GM12878 (cell line): ENCODE results near the gene VPS45. TPM values are rescaled to one million over a fixed set of nuclear protein-coding genes. Genes with fewer than 3 reads are reported as not detected.

Experiments used
- ATAC-seq: fragments of 200-7000 bp; cut with Tn5 transposase; 3 replicates; pipeline ENCODE4 v1.9.1; 2020; ENCODE audit warnings: mild to moderate bottlenecking, moderate library complexity
- BruUV-seq: library from RNA; stranded (reverse); fragments of 400-500 nt; replicated peaks from 2 replicates; lab custom pipeline; 2021; lab: Mats Ljungman, UMichigan
- CTCF ChIA-PET: fragments of 300-600 bp; sonication (Branson Sonifier 250); formaldehyde crosslinking; extraction: SDS; loops from one replicate; lab custom pipeline; 2021; ENCODE audit warnings: inconsistent platforms; lab: Yijun Ruan, JAX
- POLR2A ChIA-PET: fragments of 350-600 bp; formaldehyde crosslinking; extraction: SDS; loops from one replicate; lab custom pipeline; 2021; ENCODE audit warnings: inconsistent platforms; lab: Charles Lee
- RAD21 ChIA-PET: fragments of 300-600 bp; sonication (Branson Sonifier 250); formaldehyde crosslinking; loops from one replicate; lab custom pipeline; 2023; ENCODE audit warnings: antibody characterized with exemption; ENCODE audit not compliant: unreplicated experiment; lab: Charles Lee
- SMC1A ChIA-PET: fragments of 300-600 bp; sonication (Branson Sonifier 250); formaldehyde crosslinking; loops from one replicate; lab custom pipeline; 2023; ENCODE audit not compliant: unreplicated experiment, uncharacterized antibody; lab: Charles Lee
- DNase-seq: peaks from one replicate; pipeline ENCODE4 v3.0.0-alpha.2; 2011; ENCODE audit warnings: low read depth, low spot score
- FAIRE-seq: peaks from 3 replicates; lab custom pipeline; 2011; peaks lifted over from hg19 to GRCh38; lab: Jason Lieb, UNC
- H2AFZ ChIP-seq: 2 replicates; pipeline ENCODE4 v1.6.0; 2011; ENCODE audit warnings: low read depth, low read length, control low read depth; ENCODE audit not compliant: control insufficient read depth
- H3K27ac ChIP-seq: 2 replicates; pipeline ENCODE4 v1.5.1; 2011; ENCODE audit warnings: control low read depth; ENCODE audit not compliant: control insufficient read depth, insufficient read depth
- H3K27me3 ChIP-seq, 2 experiments: replicated peaks in 1 of 2; 2 replicates each; pipeline versions ENCODE4 v1.6.0 to v1.6.1; 2011; ENCODE audit warnings: low read length in 1 of 2; ENCODE audit not compliant: control insufficient read depth in 2 of 2, insufficient read depth in 2 of 2
- H3K36me3 ChIP-seq, 2 experiments: 2 replicates each; pipeline ENCODE4 v1.5.1; 2011; ENCODE audit warnings: low read length in 1 of 2; ENCODE audit not compliant: control insufficient read depth in 2 of 2, insufficient read depth in 2 of 2
- H3K4me1 ChIP-seq: 2 replicates; pipeline ENCODE4 v1.6.1; 2011; ENCODE audit warnings: mild to moderate bottlenecking, low read length, moderate library complexity, mixed read lengths; ENCODE audit not compliant: control insufficient read depth, insufficient read depth
- H3K4me2 ChIP-seq: 2 replicates; pipeline ENCODE4 v1.6.0; 2011; ENCODE audit warnings: control low read depth; ENCODE audit not compliant: control insufficient read depth, insufficient read depth
- H3K4me3 ChIP-seq: fragments of 200-600 bp; sonication (generic); 2 replicates; pipeline ENCODE4 v1.5.1; 2016
- H3K79me2 ChIP-seq: 2 replicates; pipeline ENCODE4 v1.6.0; 2011; ENCODE audit warnings: low read length; ENCODE audit not compliant: control insufficient read depth, insufficient read depth
- H3K9ac ChIP-seq: 2 replicates; pipeline ENCODE4 v1.8.0; 2011; ENCODE audit warnings: low read length, control low read depth, mixed read lengths; ENCODE audit not compliant: control insufficient read depth, insufficient read depth
- H3K9me3 ChIP-seq: replicated peaks from 3 replicates; pipeline ENCODE4 v1.5.1; 2011; ENCODE audit warnings: mild to moderate bottlenecking, low read length; ENCODE audit not compliant: control insufficient read depth, insufficient read depth
- H4K20me1 ChIP-seq: 2 replicates; pipeline ENCODE4 v1.6.0; 2011; ENCODE audit not compliant: control insufficient read depth, insufficient read depth
- MTA3 ChIP-seq: IDR thresholded peaks from 2 replicates; pipeline ENCODE4 v1.6.1; 2012; ENCODE audit warnings: low read length, inconsistent platforms, borderline replicate concordance
- SPI1 ChIP-seq: IDR thresholded peaks from 2 replicates; pipeline ENCODE4 v1.6.1; 2011; ENCODE audit warnings: low read depth, mild to moderate bottlenecking, low read length, moderate library complexity, borderline replicate concordance; ENCODE audit not compliant: insufficient read depth
- WGBS: methylation state at CpG from one replicate; pipeline ENCODE4 v1.1.6; 2016; ENCODE audit warnings: low lambda C conversion rate; ENCODE audit not compliant: insufficient replicate concordance, insufficient coverage; ENCODE audit errors: missing lambda C conversion rate; 5-methylcytosine and 5-hydroxymethylcytosine counted together
- in situ Hi-C: fragments of 300-500 bp; cut with MboI; formaldehyde crosslinking; loops from 9 replicates; pipeline ENCODE4 v1.14.3; 2018; ENCODE audit warnings: mixed read lengths
- intact Hi-C: fragments of 100-400 bp; cut with micrococcal nuclease; formaldehyde crosslinking; loops from one replicate; pipeline ENCODE4 v1.14.2; 2022; ENCODE audit not compliant: unreplicated experiment
- polyA plus RNA-seq, 11 experiments: library from polyadenylated mRNA; depleted of rRNA in 4 of 11; unstranded in 6 of 11; stranded (reverse) in 5 of 11; fragments of >200 nt; fragmentation: Nextera tagmentation in 4 of 11; fragmentation: Illumina TruSeq in 1 of 11; extraction: Ambion mirVana in 4 of 11; extraction: Trizol in 1 of 11; gene quantifications; 1 replicate in 1 of 11; 2 replicates in 10 of 11; pipeline versions ENCODE4 v1.2.1 to v1.2.3, GENCODE V29; 2011 to 2016; ENCODE audit warnings: inconsistent platforms in 2 of 11, missing spikeins in 2 of 11, low read depth in 1 of 11
- total RNA-seq, 4 experiments: library from RNA; depleted of rRNA in 3 of 4; stranded (reverse); fragments of >200 nt in 3 of 4; fragmentation: Illumina TruSeq in 1 of 4; extraction: Trizol in 1 of 4; gene quantifications; 2 replicates each; pipeline versions ENCODE4 v1.2.1 to v1.2.3, GENCODE V29; 2013 to 2021
- TF ChIP-seq, protein P1 (sequence below): fragments of 450-650 bp; IDR thresholded peaks from 2 replicates; pipeline ENCODE4 v1.6.1; 2016; ENCODE audit warnings: mild to moderate bottlenecking
- TF ChIP-seq, protein P2 (sequence below): fragments of 450-650 bp; conservative IDR thresholded peaks from 2 replicates; pipeline ENCODE4 v1.6.1; 2017; ENCODE audit warnings: mild to moderate bottlenecking, moderate library complexity
- TF ChIP-seq, protein P3 (sequence below): IDR thresholded peaks from 2 replicates; pipeline ENCODE4 v1.6.1; 2011; ENCODE audit warnings: low read depth, low read length, improper control_type of control experiment, borderline replicate concordance

Gene VPS45
- total and polyA plus RNA-seq, 10 of the 15 experiments (the other 5 are each of a cell fraction or from before 2014, with no cell fraction given) = 24.4 to 48.7 (median 34.5) TPM

DNA sequence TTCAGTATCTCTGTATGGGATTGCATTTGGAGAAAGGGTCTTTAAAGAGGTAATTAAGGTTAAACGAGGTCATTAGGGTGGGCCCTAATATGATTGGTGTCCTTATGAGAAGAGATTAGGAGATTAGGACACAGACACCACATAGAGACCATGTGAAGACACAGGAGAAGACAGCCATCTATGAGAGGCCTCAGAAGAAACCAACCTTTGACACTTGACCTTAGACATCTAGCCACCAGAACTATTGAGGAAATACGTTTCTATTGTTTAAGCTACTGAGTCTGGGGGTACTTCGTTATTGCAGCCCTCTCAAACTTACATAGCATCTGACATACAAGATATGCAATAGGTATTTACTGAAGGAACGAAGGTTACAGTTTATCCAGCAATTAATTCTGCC, 7.3 kb upstream of the VPS45 start:
- ChIA-PET SMC1A (interaction anchor here (0.9 kb wide), 1 partner anchor 8 kb away, joined by 3 read pairs; no protein-coding TSS in a partner anchor), RAD21 (no interaction called here), POLR2A (interaction anchor here (1.1 kb wide), 1 partner anchor 127 kb away, joined by 3 read pairs; no protein-coding TSS in a partner anchor), CTCF (no interaction called here)
- ATAC-seq (no peak), FAIRE-seq (no peak), DNase-seq (no peak)
- in situ Hi-C loops (no loop called here), intact Hi-C loops (no loop called here)
- no peaks in the 10 kb centered on the region for H3K36me3 ChIP-seq
- no peaks in the 10 kb centered on the region for H3K27me3 ChIP-seq
- no peaks in the 10 kb centered on the region; the same call in 2 of the 3 replicates for H3K9me3 ChIP-seq
- H3K4me1 ChIP-seq = no peaks in the 10 kb centered on the region
- H2AFZ ChIP-seq = no peak overlapping the region
- H3K4me3 ChIP-seq = no peak overlapping the region
- H4K20me1 ChIP-seq = no peaks in the 10 kb centered on the region
- H3K27ac ChIP-seq = no peak overlapping the region
- H3K9ac ChIP-seq = no peak overlapping the region
- BruUV-seq = no TSS peak
- TF ChIP-seq, protein P1, sequence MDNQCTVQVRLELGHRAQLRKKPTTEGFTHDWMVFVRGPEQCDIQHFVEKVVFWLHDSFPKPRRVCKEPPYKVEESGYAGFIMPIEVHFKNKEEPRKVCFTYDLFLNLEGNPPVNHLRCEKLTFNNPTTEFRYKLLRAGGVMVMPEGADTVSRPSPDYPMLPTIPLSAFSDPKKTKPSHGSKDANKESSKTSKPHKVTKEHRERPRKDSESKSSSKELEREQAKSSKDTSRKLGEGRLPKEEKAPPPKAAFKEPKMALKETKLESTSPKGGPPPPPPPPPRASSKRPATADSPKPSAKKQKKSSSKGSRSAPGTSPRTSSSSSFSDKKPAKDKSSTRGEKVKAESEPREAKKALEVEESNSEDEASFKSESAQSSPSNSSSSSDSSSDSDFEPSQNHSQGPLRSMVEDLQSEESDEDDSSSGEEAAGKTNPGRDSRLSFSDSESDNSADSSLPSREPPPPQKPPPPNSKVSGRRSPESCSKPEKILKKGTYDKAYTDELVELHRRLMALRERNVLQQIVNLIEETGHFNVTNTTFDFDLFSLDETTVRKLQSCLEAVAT = no peak
- TF ChIP-seq, protein P2, sequence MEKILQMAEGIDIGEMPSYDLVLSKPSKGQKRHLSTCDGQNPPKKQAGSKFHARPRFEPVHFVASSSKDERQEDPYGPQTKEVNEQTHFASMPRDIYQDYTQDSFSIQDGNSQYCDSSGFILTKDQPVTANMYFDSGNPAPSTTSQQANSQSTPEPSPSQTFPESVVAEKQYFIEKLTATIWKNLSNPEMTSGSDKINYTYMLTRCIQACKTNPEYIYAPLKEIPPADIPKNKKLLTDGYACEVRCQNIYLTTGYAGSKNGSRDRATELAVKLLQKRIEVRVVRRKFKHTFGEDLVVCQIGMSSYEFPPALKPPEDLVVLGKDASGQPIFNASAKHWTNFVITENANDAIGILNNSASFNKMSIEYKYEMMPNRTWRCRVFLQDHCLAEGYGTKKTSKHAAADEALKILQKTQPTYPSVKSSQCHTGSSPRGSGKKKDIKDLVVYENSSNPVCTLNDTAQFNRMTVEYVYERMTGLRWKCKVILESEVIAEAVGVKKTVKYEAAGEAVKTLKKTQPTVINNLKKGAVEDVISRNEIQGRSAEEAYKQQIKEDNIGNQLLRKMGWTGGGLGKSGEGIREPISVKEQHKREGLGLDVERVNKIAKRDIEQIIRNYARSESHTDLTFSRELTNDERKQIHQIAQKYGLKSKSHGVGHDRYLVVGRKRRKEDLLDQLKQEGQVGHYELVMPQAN = no peak
- TF ChIP-seq, protein P3, sequence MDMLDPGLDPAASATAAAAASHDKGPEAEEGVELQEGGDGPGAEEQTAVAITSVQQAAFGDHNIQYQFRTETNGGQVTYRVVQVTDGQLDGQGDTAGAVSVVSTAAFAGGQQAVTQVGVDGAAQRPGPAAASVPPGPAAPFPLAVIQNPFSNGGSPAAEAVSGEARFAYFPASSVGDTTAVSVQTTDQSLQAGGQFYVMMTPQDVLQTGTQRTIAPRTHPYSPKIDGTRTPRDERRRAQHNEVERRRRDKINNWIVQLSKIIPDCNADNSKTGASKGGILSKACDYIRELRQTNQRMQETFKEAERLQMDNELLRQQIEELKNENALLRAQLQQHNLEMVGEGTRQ = no peak
- TF ChIP-seq MTA3 (no peak), SPI1 (no peak)
- no peak overlapping the region for H3K4me2 ChIP-seq
- no peaks in the 10 kb centered on the region; the same call in 1 of the 2 replicates for H3K79me2 ChIP-seq
- 44% methylated on average over 4 of the region's 4 CpGs for WGBS
